Measurements from ENCODE around the gene UBE2U.

The UBE2U gene

GRCh38 chr1:64295136-64295535 lies 91.7 kb downstream of the UBE2U start:
- no peak for DNase-seq (ENCODE audit: low read depth)

GRCh38 chr1:64295561-64295960 lies 92.1 kb downstream of the UBE2U start:
- DNase-seq (ENCODE audit: low read depth), result no peak

GRCh38 chr1:64296459-64296858 lies 93.0 kb downstream of the UBE2U start:
- no peak for DNase-seq (ENCODE audit: low read depth)

GRCh38 chr1:64302194-64302593 lies 98.8 kb downstream of the UBE2U start:
- DNase-seq (ENCODE audit: low read depth), result no peak

GRCh38 chr1:64302971-64303370 lies 99.5 kb downstream of the UBE2U start:
- DNase-seq (ENCODE audit: low read depth), result no peak

- DNase-seq (ENCODE audit: low read depth), result no peak
Observed at GRCh38 chr1:64304823-64305222, 101.4 kb downstream of the UBE2U start.

GRCh38 chr1:64308866-64309265 lies 105.4 kb downstream of the UBE2U start:
- no peak for DNase-seq (ENCODE audit: low read depth)

- DNase-seq (ENCODE audit: low read depth), result no peak
Observed at GRCh38 chr1:64309431-64309831, 106.0 kb downstream of the UBE2U start.

GRCh38 chr1:64310760-64311159 lies 107.3 kb downstream of the UBE2U start:
- DNase-seq (ENCODE audit: low read depth), result no peak

GRCh38 chr1:64312431-64312830 lies 109.0 kb downstream of the UBE2U start:
- no peak for DNase-seq (ENCODE audit: low read depth)

GRCh38 chr1:64315402-64315801 lies 112.0 kb downstream of the UBE2U start:
- no peak for DNase-seq (ENCODE audit: low read depth)

Measured in stimulated activated CD4-positive, alpha-beta T cell treated with anti-CD3 and anti-CD28 coated beads, Interleukin-2, amount 100 ng/mL, for 4 hours (primary cell).